SJCRH30 (cell line): ENCODE measurements around the gene ST3GAL3. TPM values are rescaled to one million over a fixed set of nuclear protein-coding genes. Genes with fewer than 3 reads are reported as not detected.

ENCODE experiments used
- DNase-seq, 2 experiments: peaks; one replicate each; pipeline ENCODE4 v3.0.0-alpha.2; 2015 to 2020
- H3K27ac ChIP-seq: fragments of 250-450 bp; sonication (Bioruptor Pico); 2 replicates; pipeline ENCODE4 v1.5.1; 2020; ENCODE audit warnings: mild to moderate bottlenecking, moderate library complexity
- H3K27me3 ChIP-seq: fragments of 250-450 bp; sonication (Bioruptor Pico); 2 replicates; pipeline ENCODE4 v1.5.1; 2020; ENCODE audit warnings: mild to moderate bottlenecking, moderate library complexity
- H3K36me3 ChIP-seq: fragments of 250-450 bp; sonication (Bioruptor Pico); 2 replicates; pipeline ENCODE4 v1.5.1; 2020; ENCODE audit warnings: mild to moderate bottlenecking, moderate library complexity
- H3K4me1 ChIP-seq: fragments of 250-450 bp; sonication (Bioruptor Pico); 2 replicates; pipeline ENCODE4 v1.5.1; 2020; ENCODE audit warnings: mild to moderate bottlenecking, moderate library complexity
- H3K4me3 ChIP-seq: fragments of 250-450 bp; sonication (Bioruptor Pico); 2 replicates; pipeline ENCODE4 v1.5.1; 2020; ENCODE audit warnings: mild to moderate bottlenecking, moderate library complexity
- H3K9me3 ChIP-seq: fragments of 250-450 bp; sonication (Bioruptor Pico); replicated peaks from 2 replicates; pipeline ENCODE4 v1.5.1; 2020; ENCODE audit warnings: mild to moderate bottlenecking, moderate library complexity
- total RNA-seq: library from RNA; depleted of rRNA; stranded (reverse); fragments of >200 nt; shearing (Covaris generic); gene quantifications from 2 replicates; pipeline ENCODE4 v1.2.3, GENCODE V29; 2014

The ST3GAL3 gene
- total RNA-seq, 1 experiment from 2014 or later = 10.5 TPM

DNA sequence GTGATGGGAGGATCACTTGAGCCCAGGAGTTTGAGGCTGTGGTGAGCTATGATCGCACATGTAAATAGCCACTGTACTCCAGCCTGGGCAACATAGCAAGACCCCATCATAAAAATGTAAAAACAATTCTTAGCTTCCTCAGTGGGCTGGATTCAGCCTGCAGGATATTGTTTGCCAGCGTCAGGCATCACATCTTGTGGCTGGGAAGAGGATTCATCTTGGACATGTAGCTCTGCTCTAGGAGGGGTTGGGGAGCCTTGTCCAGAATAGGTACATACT is 19.3 kb upstream of the ST3GAL3 start:
- H3K36me3 ChIP-seq = peaks cover 88% of the 10 kb centered on the region
- no peaks in the 10 kb centered on the region for H3K27me3 ChIP-seq
- H3K4me1 ChIP-seq = peaks cover 14% of the 10 kb centered on the region
- no peak overlapping the region for H3K4me3 ChIP-seq
- DNase-seq = no peak
- H3K27ac ChIP-seq = peak overlapping the region; percentile 51
- no peaks in the 10 kb centered on the region for H3K9me3 ChIP-seq

DNA sequence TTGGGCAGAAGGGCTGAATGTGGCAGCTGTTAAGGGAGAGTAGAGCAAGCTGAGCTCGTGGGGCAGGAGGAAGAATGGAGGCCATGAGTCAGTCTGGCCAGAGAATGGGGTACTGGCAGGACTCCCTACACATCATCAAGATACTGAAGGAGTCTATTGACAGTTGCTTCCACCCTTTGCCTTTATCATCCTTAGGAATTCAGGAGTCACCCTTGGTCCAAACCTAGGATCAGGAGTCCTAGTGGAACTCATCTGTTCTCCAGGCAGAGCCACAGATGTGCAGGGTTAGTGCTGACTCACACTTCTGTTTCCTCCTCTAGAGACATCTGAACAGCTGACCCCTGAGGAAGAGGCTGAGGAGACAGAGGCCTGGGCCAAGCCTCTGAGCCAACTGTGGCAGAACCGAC is 18.7 kb upstream of the ST3GAL3 start:
- Histone ChIP-seq H3K36me3 (peaks cover 89% of the 10 kb centered on the region), H3K27me3 (no peaks in the 10 kb centered on the region), H3K27ac (peak overlapping the region; percentile 51), H3K9me3 (no peaks in the 10 kb centered on the region), H3K4me3 (no peak overlapping the region), H3K4me1 (peaks cover 14% of the 10 kb centered on the region)
- DNase-seq = peak; percentile 62 to 64

DNA sequence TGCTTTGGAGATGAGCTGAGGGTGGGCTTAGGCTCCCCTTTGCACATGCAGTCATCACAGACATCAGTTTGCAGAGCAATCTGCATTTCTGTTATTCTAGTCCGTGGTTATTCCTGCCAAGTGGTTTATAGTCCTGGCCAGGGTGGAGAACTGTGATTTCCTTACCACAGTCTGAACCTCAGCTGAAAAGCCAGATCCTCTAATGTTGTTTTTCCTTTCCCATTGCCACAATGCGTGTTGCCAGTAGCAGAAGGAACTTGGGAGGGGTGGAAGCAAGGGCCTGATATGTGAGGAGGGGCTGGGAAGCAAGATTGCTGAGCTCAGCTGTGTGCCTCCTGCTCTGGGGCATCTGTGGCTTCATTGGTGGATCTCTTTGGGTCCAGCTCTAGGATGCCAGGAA is 18.0 kb upstream of the ST3GAL3 start:
- no peak for DNase-seq
- Histone ChIP-seq H3K36me3 (peaks cover 88% of the 10 kb centered on the region), H3K9me3 (no peaks in the 10 kb centered on the region), H3K27ac (peak overlapping the region; percentile 51), H3K27me3 (no peaks in the 10 kb centered on the region), H3K4me3 (no peak overlapping the region), H3K4me1 (peaks cover 14% of the 10 kb centered on the region)

DNA sequence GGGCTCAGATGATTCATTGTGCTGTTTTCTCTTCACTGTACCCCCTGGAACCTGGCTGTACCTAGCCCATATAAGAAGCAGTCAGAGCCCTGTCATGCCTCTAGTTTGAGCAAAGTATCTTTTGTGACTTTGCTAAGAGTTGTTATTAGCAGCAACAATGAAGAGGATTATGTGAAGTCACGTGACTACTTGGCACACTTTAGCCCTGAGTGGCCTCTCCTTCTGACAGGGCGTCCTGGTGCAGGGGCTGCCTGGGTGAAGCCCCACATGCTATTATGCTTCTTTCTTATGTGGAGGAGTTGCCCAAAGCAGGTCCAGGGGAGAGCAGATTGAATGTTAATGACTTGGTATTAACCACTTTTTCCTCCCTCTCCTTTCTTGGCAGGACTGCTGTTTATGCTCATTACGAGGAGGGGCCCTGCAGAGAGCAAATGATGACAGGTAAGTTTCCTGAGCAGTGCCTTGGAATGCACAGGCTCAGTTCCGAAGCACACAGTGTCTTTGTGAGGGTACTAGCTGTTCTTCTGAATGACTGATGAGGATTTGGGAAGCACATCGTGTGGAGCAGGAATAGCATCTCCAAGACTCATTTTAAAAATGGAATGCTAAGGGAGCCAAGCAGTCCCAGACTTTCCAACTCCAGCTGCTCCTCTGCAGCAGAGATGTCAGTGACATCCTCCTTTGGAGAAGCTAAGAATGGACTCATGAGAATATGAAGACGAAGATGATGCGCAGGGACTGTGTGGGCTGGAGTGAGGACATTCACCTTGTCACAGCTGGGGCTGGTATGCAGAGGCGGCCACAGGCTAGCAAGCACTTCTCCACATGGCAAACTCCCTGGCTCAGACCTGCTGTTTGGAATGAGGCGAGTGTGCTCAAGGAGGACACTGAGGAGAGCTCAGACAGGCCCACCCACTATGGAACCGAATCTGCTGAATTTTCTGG is 15.2 kb upstream of the ST3GAL3 start:
- H3K36me3 ChIP-seq = peaks cover 94% of the 10 kb centered on the region
- no peaks in the 10 kb centered on the region for H3K27me3 ChIP-seq
- H3K4me3 ChIP-seq = no peak overlapping the region
- no peak for DNase-seq
- peaks cover 14% of the 10 kb centered on the region for H3K4me1 ChIP-seq
- no peaks in the 10 kb centered on the region for H3K9me3 ChIP-seq
- no peak overlapping the region for H3K27ac ChIP-seq

DNA sequence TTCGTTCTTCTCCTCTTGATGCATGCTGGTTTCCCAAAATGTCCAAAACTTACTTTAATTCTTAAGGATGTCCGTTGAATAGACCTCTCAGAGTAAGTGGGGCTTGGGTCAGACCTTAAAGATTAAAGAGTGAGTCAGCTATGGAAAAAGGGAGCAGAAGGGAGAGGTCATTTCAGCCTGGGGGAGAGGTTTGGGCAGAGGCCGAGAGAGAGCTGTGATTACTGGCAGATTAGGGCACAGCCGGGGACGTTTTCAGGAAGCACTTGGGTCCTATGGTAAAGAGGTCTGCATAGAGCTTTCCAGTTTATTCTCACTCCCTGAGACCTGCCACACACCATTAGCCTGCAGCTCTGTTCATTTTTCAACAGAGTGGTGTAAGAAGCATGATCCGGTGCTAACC is 14.0 kb upstream of the ST3GAL3 start:
- DNase-seq = no peak
- H3K36me3 ChIP-seq = peaks cover 95% of the 10 kb centered on the region
- no peak overlapping the region for H3K4me3 ChIP-seq
- H3K4me1 ChIP-seq = peaks cover 10% of the 10 kb centered on the region
- no peaks in the 10 kb centered on the region for H3K9me3 ChIP-seq
- no peaks in the 10 kb centered on the region for H3K27me3 ChIP-seq
- H3K27ac ChIP-seq = no peak overlapping the region

DNA sequence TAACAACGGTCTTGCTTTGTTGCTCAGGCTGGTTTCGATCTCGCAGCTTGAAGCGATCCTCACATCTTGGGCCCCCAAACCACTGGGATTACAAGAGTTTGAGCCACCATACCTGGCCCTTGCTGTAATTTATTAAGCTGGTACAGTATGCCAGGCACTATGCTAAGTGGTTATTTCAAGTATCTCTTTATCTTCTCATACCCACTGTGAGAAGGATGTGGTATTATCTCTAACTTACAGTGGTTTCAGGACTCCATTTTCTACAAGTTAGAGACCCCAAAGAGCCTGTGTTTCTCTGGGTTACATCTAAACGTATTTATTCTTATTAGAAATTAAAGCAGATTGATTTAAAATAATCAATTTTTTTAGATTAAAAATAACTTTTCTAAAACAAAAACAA is 8.1 kb upstream of the ST3GAL3 start:
- Histone ChIP-seq H3K4me1 (no peaks in the 10 kb centered on the region), H3K27me3 (no peaks in the 10 kb centered on the region), H3K36me3 (peaks cover 85% of the 10 kb centered on the region), H3K9me3 (no peaks in the 10 kb centered on the region), H3K4me3 (no peak overlapping the region), H3K27ac (no peak overlapping the region)
- DNase-seq = no peak

DNA sequence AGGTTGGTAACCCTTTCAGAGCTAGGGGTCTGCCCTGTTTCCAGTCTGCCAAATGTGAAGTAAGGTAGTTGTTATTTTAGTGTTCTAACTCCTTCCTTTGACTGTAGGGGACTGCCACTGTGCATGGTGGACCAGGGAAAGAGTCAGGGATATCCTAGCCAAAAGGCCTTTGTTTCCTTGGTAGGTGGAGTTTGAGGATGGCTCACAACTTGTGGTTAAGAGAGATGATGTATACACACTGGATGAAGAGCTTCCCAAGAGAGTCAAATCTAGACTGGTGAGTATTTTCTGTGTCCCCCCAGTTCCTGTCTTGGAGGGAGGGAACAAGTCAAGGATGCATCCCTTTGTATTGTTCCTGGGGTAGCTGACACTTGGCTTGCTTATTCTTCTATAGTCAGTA is 3.5 kb upstream of the ST3GAL3 start:
- H3K4me1 ChIP-seq = peaks cover 11% of the 10 kb centered on the region
- peaks cover 48% of the 10 kb centered on the region for H3K36me3 ChIP-seq
- no peak overlapping the region for H3K27ac ChIP-seq
- no peak overlapping the region for H3K4me3 ChIP-seq
- H3K9me3 ChIP-seq = no peaks in the 10 kb centered on the region
- no peak for DNase-seq
- H3K27me3 ChIP-seq = no peaks in the 10 kb centered on the region

DNA sequence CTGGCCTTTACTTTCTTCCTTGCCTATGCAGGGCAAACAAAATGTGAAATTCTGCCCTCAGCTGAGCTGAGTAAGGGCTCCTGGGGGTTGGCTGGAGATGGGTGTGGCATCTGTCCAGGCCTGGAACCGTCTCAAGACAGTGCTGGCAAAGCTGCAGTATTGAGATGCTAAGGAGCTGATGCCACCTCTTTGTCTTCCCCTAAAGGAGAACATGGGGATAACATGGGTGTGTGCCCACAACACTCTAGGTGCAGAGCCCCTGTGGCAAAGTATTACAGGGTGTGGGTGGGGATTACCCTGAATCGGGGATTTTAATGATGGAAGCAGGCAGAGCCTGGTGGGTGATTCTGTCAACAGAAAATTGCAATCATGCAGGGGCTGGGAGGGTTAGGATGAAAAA is 2.5 kb upstream of the ST3GAL3 start:
- Histone ChIP-seq H3K9me3 (no peaks in the 10 kb centered on the region), H3K4me1 (peaks cover 12% of the 10 kb centered on the region), H3K27me3 (no peaks in the 10 kb centered on the region), H3K27ac (no peak overlapping the region), H3K4me3 (no peak overlapping the region), H3K36me3 (peaks cover 42% of the 10 kb centered on the region)
- no peak for DNase-seq

DNA sequence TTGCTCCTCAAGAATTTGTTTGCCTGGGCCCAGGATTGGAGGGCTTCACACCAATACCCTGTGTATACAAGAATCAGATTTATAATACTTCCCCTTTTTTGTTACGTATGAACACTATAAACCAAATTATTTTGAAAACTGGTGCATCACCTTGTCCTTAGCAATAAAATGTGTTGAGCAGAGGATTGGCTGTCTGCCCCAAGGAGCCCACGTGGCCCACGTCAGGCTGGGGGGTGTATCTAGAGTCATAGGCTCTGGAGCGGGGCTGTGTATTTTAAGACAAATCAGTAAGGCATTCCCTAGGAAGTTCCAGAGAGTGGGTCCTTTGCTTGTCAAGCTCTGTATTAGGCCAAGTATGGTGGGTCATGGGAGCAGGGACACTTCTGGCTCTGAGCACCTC is 2.0 kb upstream of the ST3GAL3 start:
- no peaks in the 10 kb centered on the region for H3K27me3 ChIP-seq
- peaks cover 12% of the 10 kb centered on the region for H3K4me1 ChIP-seq
- H3K27ac ChIP-seq = no peak overlapping the region
- DNase-seq = no peak
- H3K9me3 ChIP-seq = no peaks in the 10 kb centered on the region
- H3K4me3 ChIP-seq = no peak overlapping the region
- H3K36me3 ChIP-seq = peaks cover 38% of the 10 kb centered on the region

DNA sequence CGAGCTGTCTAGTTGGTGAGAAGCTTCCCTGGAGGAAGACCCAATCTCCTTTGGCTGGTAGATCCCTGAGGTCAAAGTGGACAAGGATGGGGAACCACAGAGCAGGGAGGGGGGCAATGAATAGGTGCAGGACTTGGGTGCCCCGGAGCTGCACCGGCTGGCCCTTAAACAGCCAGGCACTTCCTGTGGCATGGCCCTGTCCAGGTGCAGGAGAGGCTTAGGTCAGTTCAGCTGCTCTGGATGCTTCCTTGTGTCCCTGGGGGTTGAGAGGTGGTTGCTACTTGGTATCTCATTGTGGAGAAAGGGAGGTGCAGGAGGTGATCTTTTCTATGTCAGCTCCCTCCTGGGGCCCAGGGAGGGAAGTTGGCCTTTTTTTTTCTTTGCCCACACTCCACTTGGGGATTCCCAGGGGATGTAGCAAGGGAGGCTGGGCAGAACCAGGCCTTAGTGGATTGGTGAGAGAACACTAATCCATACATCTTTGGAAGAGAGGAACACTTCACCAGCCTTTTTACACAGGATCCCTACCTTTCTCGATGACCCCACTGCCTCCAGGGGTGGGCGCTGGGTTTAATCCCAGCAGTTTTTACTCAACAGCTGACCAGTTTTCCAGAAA is 1.2 kb upstream of the ST3GAL3 start:
- Histone ChIP-seq H3K9me3 (no peaks in the 10 kb centered on the region), H3K4me1 (peaks cover 12% of the 10 kb centered on the region), H3K36me3 (peaks cover 37% of the 10 kb centered on the region), H3K27ac (no peak overlapping the region; the same call in 1 of the 2 replicates), H3K4me3 (peak overlapping the region; percentile 82), H3K27me3 (no peaks in the 10 kb centered on the region)
- DNase-seq = peak in 1 of 2 experiments; percentile 12

DNA sequence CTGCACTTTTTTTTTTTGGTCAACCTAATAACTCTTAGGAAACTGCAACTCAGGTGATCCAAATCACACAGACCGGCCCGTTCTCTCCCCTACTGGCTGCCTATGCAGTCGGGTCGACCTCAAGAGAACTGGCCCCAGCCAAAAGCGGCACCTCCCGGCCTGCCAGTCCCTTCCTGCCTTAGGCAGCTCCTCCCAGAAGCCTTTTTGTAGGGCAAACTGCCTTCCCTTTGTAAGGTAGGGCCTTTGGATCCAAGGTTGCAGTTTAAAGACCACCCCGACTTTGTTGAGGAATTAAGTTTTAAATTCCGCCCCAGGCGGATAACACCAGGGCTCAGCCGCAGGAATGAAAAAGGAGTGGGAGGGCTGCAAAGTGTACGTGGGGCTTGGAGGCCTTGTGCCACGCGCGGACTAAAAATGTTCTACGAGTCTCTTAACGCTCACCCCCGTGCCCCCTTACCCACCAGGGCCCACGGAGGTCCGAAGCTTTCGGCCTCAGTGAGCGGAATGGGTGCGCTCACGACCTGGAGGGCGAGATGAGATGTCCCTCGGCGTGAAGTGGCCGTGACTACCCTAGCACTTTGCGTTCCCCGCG is 642 bp upstream of the ST3GAL3 start:
- Histone ChIP-seq H3K36me3 (peaks cover 35% of the 10 kb centered on the region), H3K4me1 (peaks cover 17% of the 10 kb centered on the region), H3K9me3 (no peaks in the 10 kb centered on the region), H3K27ac (peak overlapping the region; percentile 36; the same call in 1 of the 2 replicates), H3K4me3 (peak overlapping the region; percentile 82), H3K27me3 (no peaks in the 10 kb centered on the region)
- DNase-seq = peak; percentile 48 to 55

DNA sequence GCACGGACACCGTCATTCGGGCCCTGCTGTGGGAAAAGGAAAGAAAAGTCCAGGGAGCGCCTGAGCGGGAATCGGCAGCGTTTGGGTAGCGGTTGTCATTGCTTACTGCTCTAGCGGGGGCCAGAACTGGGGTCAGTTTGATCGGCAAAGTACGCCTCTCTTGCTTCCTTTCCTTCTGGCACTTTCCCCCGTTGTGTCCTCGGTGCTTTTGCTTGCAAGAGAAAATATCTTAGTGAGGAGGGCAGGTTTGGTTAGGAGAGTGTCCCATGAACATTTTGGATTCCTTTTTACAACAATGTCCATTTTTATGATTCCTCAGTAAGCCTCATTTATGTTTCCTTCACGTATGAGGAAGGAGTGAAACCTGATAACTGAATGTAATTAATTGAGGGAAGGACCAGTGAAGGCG is 670 bp downstream of the ST3GAL3 start:
- Histone ChIP-seq H3K9me3 (no peaks in the 10 kb centered on the region), H3K4me1 (peaks cover 17% of the 10 kb centered on the region), H3K27me3 (no peaks in the 10 kb centered on the region), H3K36me3 (peaks cover 29% of the 10 kb centered on the region), H3K27ac (peak overlapping the region; percentile 67), H3K4me3 (peak overlapping the region; percentile 82)
- DNase-seq = peak; percentile 66 to 74

DNA sequence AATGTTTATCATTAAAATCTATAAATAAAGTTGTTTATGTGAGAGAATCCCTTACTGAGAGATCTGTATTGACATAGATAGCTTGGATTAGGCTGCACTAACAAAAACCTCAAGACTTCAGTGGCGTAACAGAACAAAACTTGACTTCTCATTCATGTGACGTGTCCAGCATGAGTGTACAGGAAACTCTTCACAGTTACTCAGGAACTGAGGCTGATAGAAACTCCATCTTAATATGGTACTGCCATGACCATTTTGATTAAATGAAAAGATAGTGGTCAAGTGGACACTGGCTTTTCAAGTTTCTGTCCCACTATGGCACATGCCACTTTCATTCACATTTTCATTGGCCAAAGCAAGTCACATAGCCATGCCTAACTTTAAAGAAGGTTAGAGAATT is 3.7 kb downstream of the ST3GAL3 start:
- Histone ChIP-seq H3K9me3 (no peaks in the 10 kb centered on the region), H3K4me3 (no peak overlapping the region), H3K36me3 (peaks cover 12% of the 10 kb centered on the region), H3K4me1 (peaks cover 22% of the 10 kb centered on the region), H3K27me3 (no peaks in the 10 kb centered on the region), H3K27ac (no peak overlapping the region)
- DNase-seq = no peak

DNA sequence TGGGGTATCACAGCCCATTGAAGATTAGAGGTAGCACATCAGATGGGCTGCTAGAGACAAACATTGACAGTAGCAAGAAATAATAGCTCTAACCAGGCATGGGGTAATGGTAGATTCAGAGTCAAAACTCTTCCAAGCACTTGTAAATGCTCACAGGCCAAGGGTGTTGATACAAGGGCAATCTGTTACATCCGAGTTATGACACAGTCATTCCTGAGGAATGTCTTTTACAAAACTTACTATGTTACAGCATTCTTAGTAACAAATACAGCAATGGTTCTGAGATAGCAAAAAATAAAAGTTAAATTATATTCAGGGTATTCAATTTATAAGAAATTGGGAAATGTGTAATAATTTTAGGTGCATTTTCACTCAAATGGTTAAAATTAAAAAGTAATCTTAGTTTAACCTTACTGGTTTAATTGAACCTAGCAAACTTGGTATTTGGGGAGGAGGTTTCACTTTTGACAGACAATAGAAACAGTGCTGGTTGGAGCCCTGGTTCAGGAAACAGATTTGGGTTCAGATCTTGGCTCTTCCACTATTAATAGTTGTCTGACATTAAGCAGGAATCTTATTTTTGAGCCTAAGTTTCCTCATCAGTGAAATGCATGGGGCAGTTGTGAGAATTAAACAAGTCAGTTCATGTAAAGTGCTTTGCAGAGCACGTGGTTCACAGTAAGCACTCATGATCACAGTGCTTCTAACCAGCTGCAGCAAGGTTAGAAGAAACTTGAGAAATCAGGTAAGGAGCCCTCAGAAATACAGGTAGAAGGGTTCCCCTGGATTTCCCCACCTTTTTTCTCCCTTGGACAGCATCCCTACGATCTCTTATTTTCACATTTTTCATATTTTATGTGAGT is 4.4 kb downstream of the ST3GAL3 start:
- Histone ChIP-seq H3K4me1 (peaks cover 24% of the 10 kb centered on the region), H3K36me3 (peaks cover 12% of the 10 kb centered on the region), H3K27ac (no peak overlapping the region), H3K27me3 (no peaks in the 10 kb centered on the region), H3K9me3 (no peaks in the 10 kb centered on the region), H3K4me3 (no peak overlapping the region)
- DNase-seq = no peak
